Measurements from ENCODE around the gene TNFRSF4. TPM values are rescaled to one million over a fixed set of nuclear protein-coding genes. Genes with fewer than 3 reads are reported as not detected.

Gene TNFRSF4
- total RNA-seq, 5 donors from 2014 or later (not counting 1 experiment from before 2014, with no cell fraction given), result 15.1 to 35.4 (median 17.8) TPM

GRCh38 chr1:1225238-1225845, 11.4 kb upstream of the TNFRSF4 start:
- no peaks in the 10 kb centered on the region for H3K27me3 Mint-ChIP-seq
- Histone ChIP-seq H3K27ac (ENCODE audit: low read length) (no peak overlapping the region), H3K27me3 (replicated peaks in 1 of 2; ENCODE audit: control insufficient read depth in 2 of 2, extremely low read depth in 1 of 2, insufficient read depth in 2 of 2, low read length in 1 of 2) (no peaks in the 10 kb centered on the region), H3K9me3 (no peaks in the 10 kb centered on the region), H3K4me1 (ENCODE audit: control insufficient read depth in 1 of 2, extremely low read depth in 1 of 2, insufficient read depth in 2 of 2, low read length in 2 of 2) (peaks cover 4 to 47% of the 10 kb centered on the region in 2 experiments), H3K36me3 (ENCODE audit: control insufficient read depth in 2 of 2, extremely low read depth in 1 of 2, insufficient read depth in 1 of 2, low read length in 1 of 2) (peaks cover 36 to 78% of the 10 kb centered on the region in 2 donors), H3K4me3 (ENCODE audit: control insufficient read depth in 1 of 2, extremely low read depth in 1 of 2, low read length in 1 of 2) (no peak overlapping the region)
- ChIA-PET CTCF (no interaction called here), POLR2A (no interaction called here)
- H3K27ac Mint-ChIP-seq, result no peak overlapping the region
- H3K4me1 Mint-ChIP-seq, result peaks cover 24 to 36% (median 25%) of the 10 kb centered on the region in 3 donors
- 94% methylated on average over 29 of the region's 34 CpGs for WGBS (ENCODE audit: insufficient coverage)
- ATAC-seq (replicated peaks in 1 of 4), result no peak
- H3K9me3 Mint-ChIP-seq, result no peaks in the 10 kb centered on the region
- no peak overlapping the region for H3K4me3 Mint-ChIP-seq
- DNase-seq, result no peak
- peaks cover 32% of the 10 kb centered on the region for H3K36me3 Mint-ChIP-seq

GRCh38 chr1:1223891-1224290, 9.9 kb upstream of the TNFRSF4 start:
- no peak for ATAC-seq (replicated peaks in 1 of 4)
- Histone ChIP-seq H3K27me3 (replicated peaks in 1 of 2; ENCODE audit: control insufficient read depth in 2 of 2, extremely low read depth in 1 of 2, insufficient read depth in 2 of 2, low read length in 1 of 2) (no peaks in the 10 kb centered on the region), H3K36me3 (ENCODE audit: control insufficient read depth in 2 of 2, extremely low read depth in 1 of 2, insufficient read depth in 1 of 2, low read length in 1 of 2) (peaks cover 27 to 86% of the 10 kb centered on the region in 2 donors), H3K27ac (ENCODE audit: low read length) (no peak overlapping the region), H3K4me1 (ENCODE audit: control insufficient read depth in 1 of 2, extremely low read depth in 1 of 2, insufficient read depth in 2 of 2, low read length in 2 of 2) (peaks cover 0 to 45% of the 10 kb centered on the region in 2 experiments), H3K9me3 (no peaks in the 10 kb centered on the region), H3K4me3 (ENCODE audit: control insufficient read depth in 1 of 2, extremely low read depth in 1 of 2, low read length in 1 of 2) (no peak overlapping the region)
- ChIA-PET POLR2A (no interaction called here), CTCF (no interaction called here)
- H3K27ac Mint-ChIP-seq, result no peak overlapping the region
- H3K4me1 Mint-ChIP-seq, result peaks cover 14 to 30% (median 16%) of the 10 kb centered on the region in 3 donors
- DNase-seq, result no peak
- no peaks in the 10 kb centered on the region for H3K27me3 Mint-ChIP-seq
- peaks cover 29% of the 10 kb centered on the region for H3K36me3 Mint-ChIP-seq
- no peaks in the 10 kb centered on the region for H3K9me3 Mint-ChIP-seq
- no peak overlapping the region for H3K4me3 Mint-ChIP-seq
- 94% methylated on average over 20 of the region's 21 CpGs for WGBS (ENCODE audit: insufficient coverage)

GRCh38 chr1:1223321-1223720, 9.4 kb upstream of the TNFRSF4 start:
- Mint-ChIP-seq H3K27me3 (no peaks in the 10 kb centered on the region), H3K9me3 (no peaks in the 10 kb centered on the region), H3K36me3 (peaks cover 30% of the 10 kb centered on the region), H3K4me3 (no peak overlapping the region), H3K27ac (no peak overlapping the region), H3K4me1 (peaks cover 14 to 29% (median 16%) of the 10 kb centered on the region in 3 donors)
- ChIA-PET CTCF (no interaction called here), POLR2A (no interaction called here)
- Histone ChIP-seq H3K36me3 (ENCODE audit: control insufficient read depth in 2 of 2, extremely low read depth in 1 of 2, insufficient read depth in 1 of 2, low read length in 1 of 2) (peaks cover 31 to 85% of the 10 kb centered on the region in 2 donors), H3K27me3 (replicated peaks in 1 of 2; ENCODE audit: control insufficient read depth in 2 of 2, extremely low read depth in 1 of 2, insufficient read depth in 2 of 2, low read length in 1 of 2) (no peaks in the 10 kb centered on the region), H3K9me3 (no peaks in the 10 kb centered on the region), H3K27ac (ENCODE audit: low read length) (no peak overlapping the region), H3K4me3 (ENCODE audit: control insufficient read depth in 1 of 2, extremely low read depth in 1 of 2, low read length in 1 of 2) (no peak overlapping the region), H3K4me1 (ENCODE audit: control insufficient read depth in 1 of 2, extremely low read depth in 1 of 2, insufficient read depth in 2 of 2, low read length in 2 of 2) (peaks cover 0 to 46% of the 10 kb centered on the region in 2 experiments)
- ATAC-seq (replicated peaks in 1 of 4) (no peak), DNase-seq (no peak)
- WGBS (ENCODE audit: insufficient coverage), result 94% methylated on average over 11 of the region's 15 CpGs

GRCh38 chr1:1222575-1223225, 8.7 kb upstream of the TNFRSF4 start:
- POLR2A ChIA-PET, result no interaction called here
- DNase-seq (no peak), ATAC-seq (replicated peaks in 1 of 4) (no peak)
- Mint-ChIP-seq H3K4me3 (no peak overlapping the region), H3K4me1 (peaks cover 14 to 33% (median 19%) of the 10 kb centered on the region in 3 donors), H3K27me3 (no peaks in the 10 kb centered on the region), H3K27ac (no peak overlapping the region), H3K36me3 (peaks cover 33% of the 10 kb centered on the region), H3K9me3 (no peaks in the 10 kb centered on the region)
- 91% methylated on average over 44 of the region's 44 CpGs for WGBS (ENCODE audit: insufficient coverage)
- Histone ChIP-seq H3K36me3 (ENCODE audit: control insufficient read depth in 2 of 2, extremely low read depth in 1 of 2, insufficient read depth in 1 of 2, low read length in 1 of 2) (peaks cover 27 to 85% of the 10 kb centered on the region in 2 donors), H3K27ac (ENCODE audit: low read length) (no peak overlapping the region), H3K4me3 (ENCODE audit: control insufficient read depth in 1 of 2, extremely low read depth in 1 of 2, low read length in 1 of 2) (no peak overlapping the region), H3K9me3 (no peaks in the 10 kb centered on the region), H3K27me3 (replicated peaks in 1 of 2; ENCODE audit: control insufficient read depth in 2 of 2, extremely low read depth in 1 of 2, insufficient read depth in 2 of 2, low read length in 1 of 2) (no peaks in the 10 kb centered on the region), H3K4me1 (ENCODE audit: control insufficient read depth in 1 of 2, extremely low read depth in 1 of 2, insufficient read depth in 2 of 2, low read length in 2 of 2) (peaks cover 0 to 47% of the 10 kb centered on the region in 2 experiments)
- CTCF ChIA-PET, result no interaction called here

GRCh38 chr1:1221887-1222574, 8.1 kb upstream of the TNFRSF4 start:
- H3K4me3 Mint-ChIP-seq, result no peak overlapping the region
- no peak overlapping the region for H3K27ac ChIP-seq (ENCODE audit: low read length)

GRCh38 chr1:1220197-1220596, 6.2 kb upstream of the TNFRSF4 start:
- Mint-ChIP-seq H3K27ac (peak overlapping the region in 1 of 2 donors; percentile 52), H3K4me3 (no peak overlapping the region), H3K27me3 (no peaks in the 10 kb centered on the region), H3K36me3 (peaks cover 35% of the 10 kb centered on the region), H3K9me3 (no peaks in the 10 kb centered on the region), H3K4me1 (peaks cover 20 to 40% (median 23%) of the 10 kb centered on the region in 3 donors)
- 97% methylated on average over 22 of the region's 24 CpGs for WGBS (ENCODE audit: insufficient coverage)
- H3K4me1 ChIP-seq (ENCODE audit: control insufficient read depth in 1 of 2, extremely low read depth in 1 of 2, insufficient read depth in 2 of 2, low read length in 2 of 2), result peaks cover 0 to 59% of the 10 kb centered on the region in 2 experiments
- ChIA-PET POLR2A (no interaction called here), CTCF (interaction anchor here in 1 of 2 donors (0.6 kb wide), 1 partner anchor 87 kb away, joined by 3 read pairs; no protein-coding TSS in a partner anchor)
- H3K27ac ChIP-seq (ENCODE audit: low read length), result peak overlapping the region; percentile 70
- DNase-seq (no peak), ATAC-seq (replicated peaks in 1 of 4) (no peak)
- H3K36me3 ChIP-seq (ENCODE audit: control insufficient read depth in 2 of 2, extremely low read depth in 1 of 2, insufficient read depth in 1 of 2, low read length in 1 of 2), result peaks cover 21 to 69% of the 10 kb centered on the region in 2 donors
- H3K9me3 ChIP-seq, result no peaks in the 10 kb centered on the region
- no peak overlapping the region for H3K4me3 ChIP-seq (ENCODE audit: control insufficient read depth in 1 of 2, extremely low read depth in 1 of 2, low read length in 1 of 2)
- H3K27me3 ChIP-seq (replicated peaks in 1 of 2; ENCODE audit: control insufficient read depth in 2 of 2, extremely low read depth in 1 of 2, insufficient read depth in 2 of 2, low read length in 1 of 2), result no peaks in the 10 kb centered on the region

More at GRCh38 chr1:1221887-1222574, 8.1 kb upstream of the TNFRSF4 start:
- peaks cover 27 to 85% of the 10 kb centered on the region in 2 donors for H3K36me3 ChIP-seq (ENCODE audit: control insufficient read depth in 2 of 2, extremely low read depth in 1 of 2, insufficient read depth in 1 of 2, low read length in 1 of 2)
- DNase-seq (no peak), ATAC-seq (replicated peaks in 1 of 4) (no peak)
- CTCF ChIA-PET, result no interaction called here
- H3K27ac Mint-ChIP-seq, result no peak overlapping the region
- no peaks in the 10 kb centered on the region for H3K9me3 ChIP-seq
- H3K4me3 ChIP-seq (ENCODE audit: control insufficient read depth in 1 of 2, extremely low read depth in 1 of 2, low read length in 1 of 2), result no peak overlapping the region
- H3K27me3 Mint-ChIP-seq, result no peaks in the 10 kb centered on the region
- WGBS (ENCODE audit: insufficient coverage), result 82% methylated on average over 28 of the region's 30 CpGs
- POLR2A ChIA-PET, result no interaction called here
- no peaks in the 10 kb centered on the region for H3K27me3 ChIP-seq (replicated peaks in 1 of 2; ENCODE audit: control insufficient read depth in 2 of 2, extremely low read depth in 1 of 2, insufficient read depth in 2 of 2, low read length in 1 of 2)
- peaks cover 36% of the 10 kb centered on the region for H3K36me3 Mint-ChIP-seq
- peaks cover 0 to 48% of the 10 kb centered on the region in 2 experiments for H3K4me1 ChIP-seq (ENCODE audit: control insufficient read depth in 1 of 2, extremely low read depth in 1 of 2, insufficient read depth in 2 of 2, low read length in 2 of 2)
- no peaks in the 10 kb centered on the region for H3K9me3 Mint-ChIP-seq
- peaks cover 14 to 34% (median 22%) of the 10 kb centered on the region in 3 donors for H3K4me1 Mint-ChIP-seq

Data from T-cell (primary cell).